Measurements from ENCODE around the gene CORO2A. TPM values are rescaled to one million over a fixed set of nuclear protein-coding genes. Genes with fewer than 3 reads are reported as not detected.
A peak's percentile ranks its signal among the peaks of the same experiment; 100 is the strongest.

Gene CORO2A
- total and polyA plus RNA-seq, 7 donors, result 0.09 to 0.30 (median 0.12) TPM

DNA sequence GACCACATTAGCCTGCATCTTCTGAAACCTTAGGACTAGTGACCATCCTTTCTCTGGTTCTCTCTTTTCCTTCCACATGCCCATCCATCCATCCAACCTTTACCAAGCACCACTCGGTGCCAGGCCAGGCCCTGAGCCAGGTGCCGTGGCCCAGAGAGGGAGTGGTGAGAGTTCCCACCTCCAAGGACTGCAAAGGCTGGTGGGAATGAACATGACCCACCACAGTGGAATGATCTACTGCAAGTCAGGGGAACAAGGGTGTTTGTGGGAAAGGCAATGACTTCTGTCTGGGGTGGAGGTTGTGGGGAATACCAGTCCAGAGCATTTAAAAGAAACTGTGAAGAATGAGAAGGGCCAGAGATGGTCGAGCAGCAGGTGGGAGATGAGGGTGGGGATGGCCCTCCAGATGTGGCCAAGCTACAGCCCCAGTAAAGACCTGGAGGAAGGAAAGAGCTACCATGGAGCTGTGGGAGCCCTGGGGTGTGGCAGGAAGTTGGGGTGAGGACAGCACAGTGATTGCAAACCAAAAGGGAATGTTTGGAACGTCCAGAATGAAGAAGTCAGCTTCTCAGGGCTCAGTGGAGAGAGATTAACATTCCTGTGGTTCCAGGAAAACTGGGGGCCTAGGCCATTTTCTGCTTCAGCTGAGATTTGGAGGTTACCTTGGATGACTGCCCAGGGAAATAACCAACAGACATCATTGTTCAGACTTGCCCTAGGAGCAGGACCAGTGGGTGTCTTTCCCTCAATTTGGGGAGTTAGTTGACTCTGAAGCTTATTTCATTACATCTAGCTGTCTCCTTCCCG, 30.7 kb upstream of the CORO2A start:
- intact Hi-C loops (cut with DNase I), result no loop called here
- no peak for TF ChIP-seq CTCF (IDR thresholded peaks at IDR 0.05)
- Histone ChIP-seq H3K27ac (no peak overlapping the region), H3K9me3 (no peaks in the 10 kb centered on the region), H3K27me3 (ENCODE audit: insufficient read depth in 3 of 3, low read length in 2 of 3) (no peaks in the 10 kb centered on the region), H3K4me1 (peaks cover 18% of the 10 kb centered on the region), H3K4me3 (no peak overlapping the region), H3K36me3 (ENCODE audit: insufficient read depth in 1 of 2, low read depth in 1 of 2) (peaks cover 0 to 23% of the 10 kb centered on the region in 2 donors)
- no peak for ATAC-seq
- no peak for DNase-seq
- WGBS, 3 donors, result 61 to 76% (median 64%) methylated on average over 5 of the region's 5 CpGs

- Histone ChIP-seq H3K36me3 (ENCODE audit: insufficient read depth in 1 of 2, low read depth in 1 of 2) (peaks cover 0 to 28% of the 10 kb centered on the region in 2 donors), H3K9me3 (no peaks in the 10 kb centered on the region), H3K4me3 (no peak overlapping the region), H3K27me3 (ENCODE audit: insufficient read depth in 3 of 3, low read length in 2 of 3) (no peaks in the 10 kb centered on the region), H3K4me1 (peaks cover under 1% of the 10 kb centered on the region), H3K27ac (no peak overlapping the region)
- DNase-seq (peak in 1 of 2 donors; percentile 39), ATAC-seq (no peak)
- WGBS, 3 donors, result 90 to 96% (median 94%) methylated on average over 21 of the region's 21 CpGs
- intact Hi-C loops (cut with DNase I), result no loop called here
- TF ChIP-seq CTCF (IDR thresholded peaks at IDR 0.05), result no peak
Measured at GRCh38 chr9:98220911-98221310, 28.5 kb upstream of the CORO2A start.

- TF ChIP-seq CTCF (IDR thresholded peaks at IDR 0.05), result no peak
Measured at GRCh38 chr9:98219794-98220370, 27.4 kb upstream of the CORO2A start.

GRCh38 chr9:98219364-98219716, 26.9 kb upstream of the CORO2A start:
- no peak for DNase-seq
- Histone ChIP-seq H3K4me1 (no peaks in the 10 kb centered on the region), H3K9me3 (no peaks in the 10 kb centered on the region), H3K36me3 (ENCODE audit: insufficient read depth in 1 of 2, low read depth in 1 of 2) (peaks cover 0 to 28% of the 10 kb centered on the region in 2 donors), H3K27me3 (ENCODE audit: insufficient read depth in 3 of 3, low read length in 2 of 3) (no peaks in the 10 kb centered on the region), H3K4me3 (no peak overlapping the region), H3K27ac (no peak overlapping the region)
- ATAC-seq, result no peak
- WGBS, 3 donors, result 86 to 90% (median 89%) methylated on average over 7 of the region's 7 CpGs
- no peak for TF ChIP-seq CTCF (IDR thresholded peaks at IDR 0.05)
- intact Hi-C loops (cut with DNase I), result no loop called here

More at GRCh38 chr9:98219794-98220370, 27.4 kb upstream of the CORO2A start:
- 93 to 96% (median 93%) methylated on average over 11 of the region's 11 CpGs for WGBS, 3 donors
- Histone ChIP-seq H3K4me1 (no peaks in the 10 kb centered on the region), H3K27ac (no peak overlapping the region), H3K9me3 (no peaks in the 10 kb centered on the region), H3K27me3 (ENCODE audit: insufficient read depth in 3 of 3, low read length in 2 of 3) (no peaks in the 10 kb centered on the region), H3K36me3 (ENCODE audit: insufficient read depth in 1 of 2, low read depth in 1 of 2) (peaks cover 0 to 28% of the 10 kb centered on the region in 2 donors), H3K4me3 (no peak overlapping the region)
- no peak for ATAC-seq
- DNase-seq, result peak in 1 of 2 donors; percentile 15
- intact Hi-C loops (cut with DNase I), result no loop called here
